Urinary bladder (tissue), 4 donors: Measurements from ENCODE around the gene COG2. TPM values are rescaled to one million over a fixed set of nuclear protein-coding genes. Genes with fewer than 3 reads are reported as not detected.
A peak's percentile ranks its signal among the peaks of the same experiment; 100 is the strongest.
"Not testable (repeated sequence)": the region's sequence is repeated elsewhere in the genome, so short reads cannot be mapped to it uniquely, and the experiment has no call there.

ENCODE experiments used
- DNase-seq: peaks from one replicate; pipeline ENCODE4 v3.0.0-alpha.2; 2015; ENCODE audit errors: extremely low spot score
- H3K27ac ChIP-seq: one replicate; pipeline ENCODE4 v1.5.1; 2013; ENCODE audit warnings: low read depth, mild to moderate bottlenecking, moderate library complexity
- H3K36me3 ChIP-seq: one replicate; pipeline ENCODE4 v1.6.1; 2013; ENCODE audit warnings: mild to moderate bottlenecking, moderate library complexity; ENCODE audit not compliant: insufficient read depth
- H3K4me1 ChIP-seq: one replicate; pipeline ENCODE4 v1.6.1; 2013; ENCODE audit warnings: mild to moderate bottlenecking, moderate library complexity; ENCODE audit not compliant: insufficient read depth
- H3K4me3 ChIP-seq: one replicate; pipeline ENCODE4 v1.5.1; 2013; ENCODE audit warnings: low read depth, low read length
- WGBS: extraction: QIAGEN DNeasy Blood & Tissue Kit; methylation state at CpG from one replicate; pipeline ENCODE4 v1.1.7; 2013; 5-methylcytosine and 5-hydroxymethylcytosine counted together
- polyA plus RNA-seq: library from polyadenylated mRNA; stranded (reverse); fragments of 200-250 nt; gene quantifications from one replicate; pipeline ENCODE4 v1.2.3, GENCODE V29; 2013
- total RNA-seq: library from RNA; depleted of rRNA; stranded (reverse); fragments of >200 nt; gene quantifications from one replicate; pipeline ENCODE4 v1.2.3, GENCODE V29; 2014
- donor health status: healthy with polysubstance abuse.
- donor health status: healthy.

The COG2 gene, protein sequence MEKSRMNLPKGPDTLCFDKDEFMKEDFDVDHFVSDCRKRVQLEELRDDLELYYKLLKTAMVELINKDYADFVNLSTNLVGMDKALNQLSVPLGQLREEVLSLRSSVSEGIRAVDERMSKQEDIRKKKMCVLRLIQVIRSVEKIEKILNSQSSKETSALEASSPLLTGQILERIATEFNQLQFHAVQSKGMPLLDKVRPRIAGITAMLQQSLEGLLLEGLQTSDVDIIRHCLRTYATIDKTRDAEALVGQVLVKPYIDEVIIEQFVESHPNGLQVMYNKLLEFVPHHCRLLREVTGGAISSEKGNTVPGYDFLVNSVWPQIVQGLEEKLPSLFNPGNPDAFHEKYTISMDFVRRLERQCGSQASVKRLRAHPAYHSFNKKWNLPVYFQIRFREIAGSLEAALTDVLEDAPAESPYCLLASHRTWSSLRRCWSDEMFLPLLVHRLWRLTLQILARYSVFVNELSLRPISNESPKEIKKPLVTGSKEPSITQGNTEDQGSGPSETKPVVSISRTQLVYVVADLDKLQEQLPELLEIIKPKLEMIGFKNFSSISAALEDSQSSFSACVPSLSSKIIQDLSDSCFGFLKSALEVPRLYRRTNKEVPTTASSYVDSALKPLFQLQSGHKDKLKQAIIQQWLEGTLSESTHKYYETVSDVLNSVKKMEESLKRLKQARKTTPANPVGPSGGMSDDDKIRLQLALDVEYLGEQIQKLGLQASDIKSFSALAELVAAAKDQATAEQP
- 29.1 TPM for total RNA-seq
- polyA plus RNA-seq = 14.3 TPM

DNA sequence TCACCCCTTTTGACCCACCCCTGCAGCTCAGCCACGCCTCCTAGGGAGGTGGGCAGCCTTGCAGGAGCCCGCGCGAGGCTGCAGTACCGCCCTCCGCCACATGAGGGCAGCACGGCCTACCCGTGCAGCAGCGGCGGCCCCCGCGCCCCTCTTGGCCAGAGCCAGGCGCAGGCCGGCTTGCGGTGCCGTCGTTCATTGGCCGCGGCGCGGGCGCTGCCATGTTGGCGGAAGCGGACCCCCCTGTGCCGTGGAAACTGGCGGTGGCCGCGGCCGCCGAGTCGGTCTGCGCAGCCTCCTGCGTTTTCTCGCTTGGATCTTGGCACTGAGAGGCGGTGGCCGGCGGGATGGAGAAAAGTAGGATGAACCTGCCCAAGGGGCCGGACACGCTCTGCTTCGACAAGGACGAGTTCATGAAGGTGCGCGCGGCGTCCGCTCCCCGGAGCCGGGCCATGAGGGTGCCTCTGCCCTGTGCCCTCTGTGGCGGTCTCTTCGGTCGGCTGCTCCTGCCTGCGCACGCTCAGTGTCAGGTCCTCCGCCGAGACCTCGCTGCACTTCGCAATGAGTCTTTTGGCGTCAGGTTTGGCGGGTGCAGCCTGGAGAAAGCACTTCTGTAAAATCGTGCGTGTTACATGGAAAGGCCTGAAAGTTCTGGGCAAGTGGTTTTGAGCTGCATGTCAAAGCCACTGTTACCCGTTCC, at the start of gene COG2:
TSS of gene COG2 (plus strand) at position 219 of the 697 bp plus-strand sequence. CDS start at position 345, 126 bp downstream.
- WGBS = under 1% methylated on average over 62 of the region's 62 CpGs
- Histone ChIP-seq H3K36me3 (no peaks in the 10 kb centered on the region), H3K27ac (no peak within 1 kb of the TSS), H3K4me1 (peaks cover 3% of the 10 kb centered on the region), H3K4me3 (peak within 1 kb of the TSS; percentile 67)
- peak; percentile 73 for DNase-seq

DNA sequence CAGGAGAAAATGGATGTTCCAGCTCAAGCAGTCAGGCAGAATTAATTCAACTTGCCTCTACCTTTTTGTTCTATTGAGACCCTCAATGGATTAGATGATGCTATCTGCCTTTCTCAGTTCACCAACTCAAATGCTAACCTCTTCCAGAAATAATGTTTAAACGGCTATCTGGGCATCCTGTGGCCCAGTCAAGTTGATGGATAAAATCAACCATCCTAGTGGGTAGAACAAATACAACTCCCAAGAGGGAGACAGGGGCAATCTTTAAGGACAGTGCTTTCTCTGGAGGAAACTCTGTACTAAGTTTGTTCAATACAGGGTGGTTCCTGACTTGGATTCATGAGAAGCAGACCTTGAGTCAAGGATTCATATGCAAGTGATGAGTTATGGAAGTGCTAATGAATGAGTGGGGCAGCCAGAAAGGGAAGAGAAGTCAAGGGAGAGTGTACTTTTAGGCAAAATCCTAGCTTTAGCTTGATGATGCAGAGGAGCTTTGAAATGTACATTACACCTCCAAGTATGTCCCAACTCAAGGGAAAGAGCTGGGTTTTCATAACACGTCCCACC, 49.4 kb upstream of the COG2 start:
- WGBS = 61% methylated on average over 2 of the region's 2 CpGs
- H3K4me1 ChIP-seq = no peaks in the 10 kb centered on the region
- DNase-seq = no peak
- H3K4me3 ChIP-seq = no peak overlapping the region
- peaks cover 2% of the 10 kb centered on the region for H3K36me3 ChIP-seq
- no peak overlapping the region for H3K27ac ChIP-seq

- H3K4me3 ChIP-seq = no peak overlapping the region
- H3K4me1 ChIP-seq = no peaks in the 10 kb centered on the region
- DNase-seq = no peak
- H3K27ac ChIP-seq = no peak overlapping the region
- peaks cover 2% of the 10 kb centered on the region for H3K36me3 ChIP-seq
- 82% methylated on average over 1 of the region's 1 CpG for WGBS
These were observed 48.0 kb upstream of the COG2 start for GRCh38 chr1:230594214-230594773.

GRCh38 chr1:230595181-230595580, 47.1 kb upstream of the COG2 start:
- Histone ChIP-seq H3K4me1 (no peaks in the 10 kb centered on the region), H3K4me3 (no peak overlapping the region), H3K27ac (no peak overlapping the region), H3K36me3 (no peaks in the 10 kb centered on the region)
- no peak for DNase-seq
- 65% methylated on average over 2 of the region's 2 CpGs for WGBS

GRCh38 chr1:230596306-230596705, 46.0 kb upstream of the COG2 start:
- no peak overlapping the region for H3K27ac ChIP-seq
- no peaks in the 10 kb centered on the region for H3K36me3 ChIP-seq
- H3K4me3 ChIP-seq = no peak overlapping the region
- WGBS = 75% methylated on average over 2 of the region's 2 CpGs
- DNase-seq = no peak
- no peaks in the 10 kb centered on the region for H3K4me1 ChIP-seq

DNA sequence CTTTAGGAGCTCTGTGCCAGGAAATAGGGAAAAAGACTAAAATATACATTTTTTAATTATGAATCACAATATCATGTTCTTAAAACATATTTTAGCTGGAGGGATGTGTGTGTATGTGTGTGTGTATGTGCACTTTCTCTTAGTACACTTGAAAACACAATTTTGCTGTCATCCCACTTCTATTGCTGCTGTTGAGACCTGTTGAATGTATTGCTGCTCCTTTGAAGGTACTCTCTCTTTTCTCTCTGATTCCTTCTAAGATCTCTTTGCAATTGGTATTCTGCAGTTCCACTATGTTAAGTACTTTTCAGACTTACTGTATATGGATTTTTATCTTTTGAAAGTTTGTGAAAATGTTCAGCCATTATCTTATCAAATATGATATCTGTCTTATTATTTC, 43.5 kb upstream of the COG2 start:
- no peaks in the 10 kb centered on the region for H3K4me1 ChIP-seq
- no peak overlapping the region for H3K27ac ChIP-seq
- no peak for DNase-seq
- no peaks in the 10 kb centered on the region for H3K36me3 ChIP-seq
- H3K4me3 ChIP-seq = no peak overlapping the region

GRCh38 chr1:230599926-230600656, 42.2 kb upstream of the COG2 start:
- 74% methylated on average over 4 of the region's 4 CpGs for WGBS
- Histone ChIP-seq H3K4me3 (no peak overlapping the region), H3K27ac (no peak overlapping the region), H3K36me3 (no peaks in the 10 kb centered on the region), H3K4me1 (no peaks in the 10 kb centered on the region)
- no peak for DNase-seq

DNA sequence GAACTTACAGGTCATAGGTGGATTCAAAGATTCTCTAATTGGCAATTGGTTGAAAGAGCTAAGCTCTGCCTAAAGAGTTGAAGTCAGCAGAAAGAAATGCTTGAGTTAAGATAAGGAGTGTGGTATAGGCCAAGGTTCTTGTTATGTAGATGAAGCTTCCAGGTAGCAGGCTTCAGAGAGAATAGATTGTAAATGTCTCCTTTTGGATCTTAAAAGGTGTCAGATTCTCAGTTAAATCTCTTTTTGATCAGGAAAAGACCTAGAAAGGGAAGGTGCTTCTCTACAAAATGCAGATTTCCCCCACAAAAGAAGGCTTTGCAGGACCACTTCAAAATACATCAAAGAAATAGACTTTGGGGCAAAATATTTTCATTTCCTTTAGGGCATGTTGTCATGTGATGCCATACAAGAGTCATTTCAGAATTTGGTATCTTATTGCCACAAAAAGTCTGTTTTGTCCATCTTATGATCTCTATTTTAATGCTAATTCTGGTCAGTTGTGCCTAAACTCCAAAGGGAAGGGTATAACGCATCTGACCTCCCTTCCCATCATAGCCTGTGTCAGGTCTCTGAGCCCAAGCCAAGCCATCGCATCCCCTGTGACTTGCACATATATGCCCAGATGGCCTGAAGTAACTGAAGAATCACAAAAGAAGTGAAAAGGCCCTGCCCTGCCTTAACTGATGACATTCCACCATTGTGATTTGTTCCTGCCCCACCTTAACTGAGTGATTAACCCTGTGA, 41.5 kb upstream of the COG2 start:
- not testable (repeated sequence) for DNase-seq, H3K4me3 ChIP-seq, H3K27ac ChIP-seq, H3K4me1 ChIP-seq, H3K36me3 ChIP-seq
- WGBS = 82% methylated on average over 2 of the region's 2 CpGs

GRCh38 chr1:230609208-230609607, 33.1 kb upstream of the COG2 start:
- H3K4me1 ChIP-seq = no peaks in the 10 kb centered on the region
- no peaks in the 10 kb centered on the region for H3K36me3 ChIP-seq
- H3K4me3 ChIP-seq = no peak overlapping the region
- WGBS = 69% methylated on average over 2 of the region's 2 CpGs
- no peak overlapping the region for H3K27ac ChIP-seq
- DNase-seq = no peak

GRCh38 chr1:230610589-230610988, 31.7 kb upstream of the COG2 start:
- no peak overlapping the region for H3K4me3 ChIP-seq
- no peaks in the 10 kb centered on the region for H3K4me1 ChIP-seq
- WGBS = 54% methylated on average over 1 of the region's 1 CpG
- H3K36me3 ChIP-seq = no peaks in the 10 kb centered on the region
- no peak for DNase-seq
- H3K27ac ChIP-seq = no peak overlapping the region

- DNase-seq = no peak
- no peaks in the 10 kb centered on the region for H3K36me3 ChIP-seq
- no peaks in the 10 kb centered on the region for H3K4me1 ChIP-seq
- H3K27ac ChIP-seq = no peak overlapping the region
- 52% methylated on average over 7 of the region's 7 CpGs for WGBS
- no peak overlapping the region for H3K4me3 ChIP-seq
These were observed 31.0 kb upstream of the COG2 start for GRCh38 chr1:230611128-230611877.

DNA sequence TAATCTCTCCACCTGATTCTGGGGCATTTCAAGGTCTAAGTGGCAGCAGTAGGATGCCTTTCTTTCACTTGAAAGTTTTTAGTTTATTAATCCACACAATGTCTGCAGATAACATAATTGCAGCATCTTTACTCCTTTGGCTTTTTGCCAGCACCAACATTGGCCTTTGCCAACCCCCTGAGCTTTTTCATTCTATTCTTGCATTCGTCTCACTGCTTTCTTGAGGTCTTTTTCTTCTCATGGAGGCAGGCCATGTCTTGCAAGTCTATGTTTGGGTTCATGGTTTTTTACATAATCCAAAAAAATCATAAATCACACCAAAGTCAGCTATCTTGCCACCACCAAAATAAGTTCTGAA, 30.4 kb upstream of the COG2 start:
- Histone ChIP-seq H3K36me3 (no peaks in the 10 kb centered on the region), H3K27ac (no peak overlapping the region), H3K4me3 (no peak overlapping the region), H3K4me1 (no peaks in the 10 kb centered on the region)
- DNase-seq = no peak
- 42% methylated on average over 1 of the region's 1 CpG for WGBS
